ENCODE results near the gene IL13.
"Not testable (repeated sequence)": the region's sequence is repeated elsewhere in the genome, so short reads cannot be mapped to it uniquely, and the experiment has no call there.

Gene IL13

DNA sequence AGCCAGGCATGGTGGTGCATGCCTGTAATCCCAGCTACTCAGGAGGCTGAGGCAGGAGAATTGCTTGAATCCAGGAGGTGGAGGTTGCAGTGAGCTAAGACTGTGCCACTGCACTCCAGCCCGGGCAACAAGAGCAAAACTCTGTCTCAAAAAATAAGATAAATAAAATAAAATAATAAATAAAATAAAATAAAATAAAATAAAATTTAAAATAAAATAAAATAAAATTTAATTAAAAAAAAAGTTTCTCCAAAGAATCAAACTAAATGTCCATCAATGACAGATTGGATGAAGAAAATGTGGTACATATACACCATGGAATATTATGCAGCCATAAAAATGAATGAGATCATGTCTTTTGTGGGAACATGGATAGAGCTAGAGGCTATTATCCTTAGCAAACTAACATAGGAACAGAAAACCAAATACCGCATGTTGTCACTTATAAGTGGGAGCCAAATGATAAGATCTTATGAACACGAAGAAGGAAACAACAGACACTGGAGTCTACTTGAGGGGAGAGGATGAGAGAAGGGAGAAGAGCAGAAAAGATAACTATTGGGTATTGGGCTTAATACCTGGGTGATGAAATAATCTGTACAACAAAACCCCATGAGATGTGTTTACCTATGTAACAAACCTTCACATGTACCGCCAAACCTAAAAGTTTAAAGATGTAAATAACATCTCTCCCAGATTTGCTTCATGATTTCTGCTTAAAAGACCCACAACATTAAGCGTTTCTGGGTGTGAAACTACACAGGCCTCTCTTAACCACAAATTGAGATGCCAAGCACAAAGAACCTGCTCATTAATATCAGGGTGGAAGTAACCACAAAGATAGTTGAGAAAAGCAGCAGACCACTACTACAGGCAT, 34.0 kb downstream of the IL13 start:
- not testable (repeated sequence) for DNase-seq

- DNase-seq = no peak
These were observed 34.6 kb downstream of the IL13 start for GRCh38 chr5:132692632-132692967.

DNA sequence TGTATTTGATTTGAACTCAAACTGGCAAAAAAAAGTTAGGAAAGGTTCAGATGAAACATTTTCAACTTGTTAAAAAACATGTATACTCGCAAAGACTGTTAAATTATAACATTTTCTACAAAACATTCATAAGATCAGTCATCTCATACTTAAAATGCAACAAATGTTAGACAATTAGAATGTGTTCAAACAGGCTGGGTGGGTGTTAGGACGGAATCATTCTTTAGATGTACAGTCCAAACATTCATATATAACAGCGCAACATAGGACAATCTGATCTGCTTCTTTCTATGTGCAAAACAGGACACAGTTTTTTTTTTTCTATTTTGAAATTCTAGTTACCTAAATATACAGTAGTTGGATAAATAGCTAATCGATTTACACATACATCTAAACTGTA, 38.0 kb downstream of the IL13 start:
- no peak for DNase-seq

GRCh38 chr5:132704875-132705274, 46.9 kb downstream of the IL13 start:
- no peak for DNase-seq

GRCh38 chr5:132708645-132709044, 50.7 kb downstream of the IL13 start:
- no peak for DNase-seq

All from NCI-H2171 treated with DMSO at 0.1 percent for 48 hours (cell line).